DOHH2 (cell line): ENCODE results near the gene POU5F1.

ENCODE experiments used
- CTCF ChIP-seq: fragments of 200-600 bp; sonication (generic); IDR thresholded peaks from one replicate; pipeline ENCODE4 v1.5.1; 2014; ENCODE audit warnings: antibody characterized with exemption, mild to moderate bottlenecking, low read depth, low read length; ENCODE audit not compliant: poor library complexity, severe bottlenecking
- EZH2phosphoT487 ChIP-seq: fragments of 200-600 bp; sonication (generic); IDR thresholded peaks from 2 replicates; pipeline ENCODE4 v1.6.1; 2017; ENCODE audit warnings: borderline replicate concordance, mild to moderate bottlenecking, antibody characterized with exemption, low read length, moderate library complexity, mixed read lengths

- TF ChIP-seq CTCF = no peak
- TF ChIP-seq EZH2phosphoT487 = no peak
These were observed 22.7 kb upstream of the POU5F1 start for GRCh38 chr6:31193206-31193605.
